Heart right ventricle (tissue), 16 donors: ENCODE measurements around the gene OR2H1. TPM values are rescaled to one million over a fixed set of nuclear protein-coding genes. Genes with fewer than 3 reads are reported as not detected.

Source experiments
- ATAC-seq, 8 donors: fragments of 200-7000 bp; cut with Tn5 transposase; one replicate each; pipeline ENCODE4 v1.9.1; 2020; ENCODE audit warnings: mild to moderate bottlenecking in 8 of 8, moderate library complexity in 8 of 8, moderate number of reproducible peaks in 1 of 8
- DNase-seq, 2 donors: peaks; one replicate each; pipeline ENCODE4 v3.0.0-alpha.2; 2020
- H3K27ac ChIP-seq, 10 donors: fragments of 200-600 bp; sonication (generic) in 2 of 10; one replicate each; pipeline versions ENCODE4 v1.5.0 to v1.8.0; 2020 to 2022; ENCODE audit warnings: mild to moderate bottlenecking in 3 of 10
- H3K27me3 ChIP-seq, 7 donors: fragments of 200-600 bp; one replicate each; pipeline ENCODE4 v1.8.0; 2021 to 2022; ENCODE audit warnings: mild to moderate bottlenecking in 2 of 7
- H3K36me3 ChIP-seq, 9 donors: fragments of 200-600 bp; sonication (generic) in 1 of 9; one replicate each; pipeline versions ENCODE4 v1.5.0 to v1.8.0; 2020 to 2022; ENCODE audit warnings: mild to moderate bottlenecking in 2 of 9
- H3K4me1 ChIP-seq, 9 donors: fragments of 200-600 bp; sonication (generic) in 1 of 9; one replicate each; pipeline versions ENCODE4 v1.5.0 to v1.8.0; 2020 to 2022; ENCODE audit warnings: mild to moderate bottlenecking in 4 of 9
- H3K4me3 ChIP-seq, 10 donors: fragments of 200-600 bp; sonication (generic) in 2 of 10; one replicate each; pipeline versions ENCODE4 v1.5.0 to v1.8.0; 2020 to 2022; ENCODE audit warnings: mild to moderate bottlenecking in 7 of 10, moderate library complexity in 2 of 10
- H3K9me3 ChIP-seq, 11 donors: fragments of 200-600 bp in 10 of 11; sonication (generic) in 2 of 11; one replicate each; pipeline versions ENCODE4 v1.5.0 to v1.8.0; 2013 to 2022; ENCODE audit warnings: mild to moderate bottlenecking in 2 of 11, control low read depth in 1 of 11, moderate library complexity in 1 of 11
- CTCF ChIP-seq, 9 donors: fragments of 200-600 bp; sonication (generic) in 2 of 9; IDR thresholded peaks; one replicate each; pipeline versions ENCODE4 v1.5.0 to v1.8.0; 2021 to 2022; ENCODE audit warnings: antibody characterized with exemption in 9 of 9, mild to moderate bottlenecking in 5 of 9, moderate library complexity in 1 of 9
- WGBS, 2 donors: extraction: QIAGEN DNeasy Blood & Tissue Kit; methylation state at CpG; one replicate each; pipeline ENCODE4 v1.1.7; 2013; ENCODE audit warnings: inconsistent platforms in 1 of 2; 5-methylcytosine and 5-hydroxymethylcytosine counted together
- intact Hi-C, 10 donors: fragments of 100-400 bp; cut with DNase I; formaldehyde crosslinking; loops; one replicate each; pipeline versions ENCODE4 v1.11.1 to v1.14.2; 2022
- polyA plus RNA-seq, 2 donors: library from polyadenylated mRNA; stranded (reverse); fragments of 200-250 nt; gene quantifications; one replicate each; pipeline ENCODE4 v1.2.3, GENCODE V29; 2013
- total RNA-seq, 10 donors: library from RNA; stranded (reverse); fragmentation: NEBNext Ultra II Directional in 3 of 10; extraction: Animal tissue kit (Norgen Biotek cat#: 25700) in 3 of 10; gene quantifications; one replicate each; pipeline versions ENCODE4 v1.2.1 to v1.2.4, GENCODE V29; 2021 to 2023
- donor health status: Arrhythmogenic right ventricular cardiomyopathy.
- donor health status: ischemic (EF 13 %, LVEDD 7.1; RV severe dilation, severe dysfunction).
- donor health status: healthy with polysubstance abuse.
- donor health status: DM: no; HTN: yes; CAD: no.
- donor health status: DM: no; HTN: no; CAD: no.
- donor health status: ischemic (EF 25% LVEDD 6.9; RV normal size, moderate dysfunction).
- donor health status: ischemic (EF 25% LVEDD 5.7; RV mildly dilated, moderate dysfunction).
- donor health status: healthy.
- donor health status: DM: yes; HTN: yes; CAD: no.
- donor health status: Ischemic cardiomyopathy.
- donor health status: ischemic (EF 35%, LVEDD 5.7; RV mildly dilated, moderate dysfunction).
- donor health status: nonischemic (EF 11% LVEDD 7.7; RV severe dilation, severe dysfunction).
- donor health status: DM: yes; HTN: yes; CAD: no.
- donor health status: PGD.
- donor health status: ischemic (EF 29% LVEDD 5.4; RV normal size, mild dysfunction).
- donor health status: nonischemic (EF 23%, LVEDD 6.1; RV moderate dilation, normal function).

Gene OR2H1
- total and polyA plus RNA-seq, 12 donors: not detected

- WGBS, 2 donors: 74 to 78% methylated on average over 3 of the region's 3 CpGs
- TF ChIP-seq CTCF (IDR thresholded peaks at IDR 0.05): no peak
- H3K4me1 ChIP-seq: no peaks in the 10 kb centered on the region
- intact Hi-C loops: no loop called here
- no peak overlapping the region for H3K4me3 ChIP-seq
- no peaks in the 10 kb centered on the region for H3K36me3 ChIP-seq
- DNase-seq: no peak
- no peak overlapping the region for H3K27ac ChIP-seq
- ATAC-seq: no peak
- H3K27me3 ChIP-seq: peaks cover 0 to 20% (median 4%) of the 10 kb centered on the region in 7 donors
- no peaks in the 10 kb centered on the region for H3K9me3 ChIP-seq
Measured at GRCh38 chr6:29490055-29490454, 33.1 kb downstream of the OR2H1 start.

GRCh38 chr6:29490552-29490951 lies 33.6 kb downstream of the OR2H1 start:
- Histone ChIP-seq H3K4me1 (no peaks in the 10 kb centered on the region), H3K36me3 (no peaks in the 10 kb centered on the region), H3K27ac (no peak overlapping the region), H3K27me3 (peaks cover 0 to 25% (median 5%) of the 10 kb centered on the region in 7 donors), H3K4me3 (no peak overlapping the region), H3K9me3 (no peaks in the 10 kb centered on the region)
- ATAC-seq (no peak), DNase-seq (no peak)
- TF ChIP-seq CTCF (IDR thresholded peaks at IDR 0.05): no peak
- intact Hi-C loops: no loop called here
- WGBS, 2 donors: 74 to 80% methylated on average over 2 of the region's 2 CpGs

- ATAC-seq: no peak
Measured at GRCh38 chr6:29491574-29491973, 34.6 kb downstream of the OR2H1 start.

GRCh38 chr6:29493261-29493660 lies 36.3 kb downstream of the OR2H1 start:
- WGBS, 2 donors: 71 to 75% methylated on average over 2 of the region's 2 CpGs
- DNase-seq: no peak
- Histone ChIP-seq H3K27ac (no peak overlapping the region), H3K9me3 (no peaks in the 10 kb centered on the region), H3K27me3 (peaks cover 0 to 31% (median 11%) of the 10 kb centered on the region in 7 donors), H3K4me3 (no peak overlapping the region), H3K36me3 (no peaks in the 10 kb centered on the region), H3K4me1 (no peaks in the 10 kb centered on the region)
- intact Hi-C loops: no loop called here
- no peak for ATAC-seq
- no peak for TF ChIP-seq CTCF (IDR thresholded peaks at IDR 0.05)

More at GRCh38 chr6:29491574-29491973, 34.6 kb downstream of the OR2H1 start:
- 73 to 76% methylated on average over 4 of the region's 4 CpGs for WGBS, 2 donors
- no peaks in the 10 kb centered on the region for H3K9me3 ChIP-seq
- H3K36me3 ChIP-seq: no peaks in the 10 kb centered on the region
- intact Hi-C loops: no loop called here
- H3K4me1 ChIP-seq: no peaks in the 10 kb centered on the region
- no peak overlapping the region for H3K27ac ChIP-seq
- peaks cover 0 to 31% (median 6%) of the 10 kb centered on the region in 7 donors for H3K27me3 ChIP-seq
- no peak for TF ChIP-seq CTCF (IDR thresholded peaks at IDR 0.05)
- no peak overlapping the region for H3K4me3 ChIP-seq
- no peak for DNase-seq
